Mesodermal cell (in vitro differentiated cells): Measurements from ENCODE around the gene SPEF2.
"Not testable (repeated sequence)": the region's sequence is repeated elsewhere in the genome, so short reads cannot be mapped to it uniquely, and the experiment has no call there.

Experiments used
- H3K27ac ChIP-seq: 2 replicates; pipeline ENCODE4 v1.7.0; 2013; ENCODE audit warnings: mild to moderate bottlenecking, low read depth, low read length, moderate library complexity; ENCODE audit not compliant: severe bottlenecking
- H3K36me3 ChIP-seq: 2 replicates; pipeline ENCODE4 v1.7.1; 2013; ENCODE audit warnings: mild to moderate bottlenecking, low read length, moderate library complexity; ENCODE audit not compliant: control insufficient read depth, insufficient read depth
- H3K4me1 ChIP-seq: one replicate; pipeline ENCODE4 v1.7.1; 2013; ENCODE audit warnings: mild to moderate bottlenecking, low read length; ENCODE audit not compliant: insufficient read depth, control insufficient read depth, poor library complexity, severe bottlenecking
- H3K4me3 ChIP-seq: 2 replicates; pipeline ENCODE4 v1.7.0; 2013; ENCODE audit warnings: low read length, control low read depth, mild to moderate bottlenecking; ENCODE audit not compliant: insufficient read depth, poor library complexity, severe bottlenecking; ENCODE audit errors: extremely low read depth
- H3K9me3 ChIP-seq: 2 replicates; pipeline ENCODE4 v1.7.1; 2013; ENCODE audit warnings: mild to moderate bottlenecking, low read length, moderate library complexity; ENCODE audit not compliant: control insufficient read depth
- WGBS, 2 experiments: methylation state at CpG; one replicate each; pipeline ENCODE4 v1.1.5; 2013; ENCODE audit warnings: missing lambda C conversion rate in 2 of 2; ENCODE audit not compliant: insufficient coverage in 2 of 2; 5-methylcytosine and 5-hydroxymethylcytosine counted together

SPEF2 gene

GRCh38 chr5:35656721-35657120 is 39.1 kb downstream of the SPEF2 start:
- Histone ChIP-seq H3K9me3 (no peaks in the 10 kb centered on the region), H3K4me1 (peaks cover 6% of the 10 kb centered on the region), H3K27ac (peak overlapping the region; percentile 23), H3K4me3 (no peak overlapping the region), H3K36me3 (no peaks in the 10 kb centered on the region)

GRCh38 chr5:35657877-35658276 is 40.2 kb downstream of the SPEF2 start:
- Histone ChIP-seq H3K27ac (no peak overlapping the region), H3K36me3 (no peaks in the 10 kb centered on the region), H3K4me3 (no peak overlapping the region), H3K9me3 (no peaks in the 10 kb centered on the region), H3K4me1 (peaks cover 6% of the 10 kb centered on the region)
- WGBS, 2 experiments: 100% methylated on average over 1 of the region's 2 CpGs; no CpG with 5 or more reads in 1 of the 2 experiments

GRCh38 chr5:35659556-35659955 is 41.9 kb downstream of the SPEF2 start:
- H3K9me3 ChIP-seq: no peaks in the 10 kb centered on the region
- peaks cover 6% of the 10 kb centered on the region for H3K4me1 ChIP-seq
- H3K36me3 ChIP-seq: no peaks in the 10 kb centered on the region
- H3K27ac ChIP-seq: no peak overlapping the region
- H3K4me3 ChIP-seq: no peak overlapping the region

GRCh38 chr5:35660451-35660850 is 42.8 kb downstream of the SPEF2 start:
- no peaks in the 10 kb centered on the region for H3K36me3 ChIP-seq
- WGBS, 2 experiments: 100% methylated on average over 1 of the region's 1 CpG
- H3K4me3 ChIP-seq: no peak overlapping the region
- H3K9me3 ChIP-seq: no peaks in the 10 kb centered on the region
- no peak overlapping the region for H3K27ac ChIP-seq
- peaks cover 6% of the 10 kb centered on the region for H3K4me1 ChIP-seq

- Histone ChIP-seq H3K27ac (no peak overlapping the region), H3K4me1 (no peaks in the 10 kb centered on the region), H3K36me3 (no peaks in the 10 kb centered on the region), H3K4me3 (no peak overlapping the region), H3K9me3 (no peaks in the 10 kb centered on the region)
- 84 to 89% methylated on average over 3 of the region's 4 CpGs for WGBS, 2 experiments
Measured at GRCh38 chr5:35664584-35664983, 46.9 kb downstream of the SPEF2 start.

GRCh38 chr5:35665096-35665495 is 47.4 kb downstream of the SPEF2 start:
- Histone ChIP-seq H3K4me1 (no peaks in the 10 kb centered on the region), H3K9me3 (no peaks in the 10 kb centered on the region), H3K27ac (no peak overlapping the region), H3K36me3 (no peaks in the 10 kb centered on the region), H3K4me3 (no peak overlapping the region)
- whole genome bisulfite sequencing, 2 experiments: 80% methylated on average over 1 of the region's 4 CpGs; no CpG with 5 or more reads in 1 of the 2 experiments

- H3K9me3 ChIP-seq: no peaks in the 10 kb centered on the region
- no peaks in the 10 kb centered on the region for H3K36me3 ChIP-seq
- no peaks in the 10 kb centered on the region for H3K4me1 ChIP-seq
- no peak overlapping the region for H3K4me3 ChIP-seq
- no CpG with 5 or more reads among the region's 2 CpGs for WGBS, 2 experiments
- no peak overlapping the region for H3K27ac ChIP-seq
Measured at GRCh38 chr5:35668319-35668718, 50.7 kb downstream of the SPEF2 start.

- 94% methylated on average over 2 of the region's 2 CpGs; no CpG with 5 or more reads in 1 of the 2 experiments for WGBS, 2 experiments
- Histone ChIP-seq H3K27ac (no peak overlapping the region), H3K4me3 (no peak overlapping the region), H3K4me1 (no peaks in the 10 kb centered on the region), H3K9me3 (no peaks in the 10 kb centered on the region), H3K36me3 (no peaks in the 10 kb centered on the region)
Measured at GRCh38 chr5:35668794-35669193, 51.1 kb downstream of the SPEF2 start.

GRCh38 chr5:35671541-35672295 is 54.1 kb downstream of the SPEF2 start:
- H3K9me3 ChIP-seq: no peaks in the 10 kb centered on the region
- no CpG with 5 or more reads among the region's 5 CpGs for WGBS, 2 experiments
- H3K36me3 ChIP-seq: no peaks in the 10 kb centered on the region
- H3K27ac ChIP-seq: no peak overlapping the region
- H3K4me3 ChIP-seq: no peak overlapping the region
- H3K4me1 ChIP-seq: no peaks in the 10 kb centered on the region

- H3K9me3 ChIP-seq, H3K36me3 ChIP-seq, H3K4me1 ChIP-seq, H3K4me3 ChIP-seq, H3K27ac ChIP-seq: not testable (repeated sequence)
- no CpG with 5 or more reads among the region's 1 CpG for WGBS, 2 experiments
Measured at GRCh38 chr5:35672296-35672655, 54.6 kb downstream of the SPEF2 start.

- Histone ChIP-seq H3K27ac (no peak overlapping the region), H3K4me3 (no peak overlapping the region), H3K36me3 (no peaks in the 10 kb centered on the region), H3K4me1 (no peaks in the 10 kb centered on the region), H3K9me3 (no peaks in the 10 kb centered on the region)
- WGBS, 2 experiments: no CpG with 5 or more reads among the region's 1 CpG
Measured at GRCh38 chr5:35672995-35673394, 55.3 kb downstream of the SPEF2 start.
